ENCODE results near the gene CALD1. TPM values are rescaled to one million over a fixed set of nuclear protein-coding genes. Genes with fewer than 3 reads are reported as not detected.

Gene CALD1
- total RNA-seq, 1 experiment from 2014 or later, result 107 TPM

- H3K14ac ChIP-seq (ENCODE audit: insufficient read depth, low read length), result no peak overlapping the region
- H2BK12ac ChIP-seq (ENCODE audit: insufficient read length, low read depth, low read length), result no peak overlapping the region
- no peaks in the 10 kb centered on the region for H3K27me3 ChIP-seq (ENCODE audit: insufficient read depth, low read length)
- Mint-ChIP-seq H3K27ac (peak overlapping the region in 1 of 3 experiments; percentile 16; a peak in 1 of 7 replicates), H3K9me3 (no peaks in the 10 kb centered on the region), H3K4me3 (no peak overlapping the region), H3K4me1 (peaks cover 24 to 25% of the 10 kb centered on the region in 2 experiments), H3K27me3 (ENCODE audit: low read depth) (no peaks in the 10 kb centered on the region), H3K36me3 (ENCODE audit: insufficient read depth in 1 of 3, low read depth in 3 of 3) (no peaks in the 10 kb centered on the region)
- H2AK5ac ChIP-seq (ENCODE audit: insufficient read length, low read length), result no peak overlapping the region
- TF ChIP-seq, protein P1, sequence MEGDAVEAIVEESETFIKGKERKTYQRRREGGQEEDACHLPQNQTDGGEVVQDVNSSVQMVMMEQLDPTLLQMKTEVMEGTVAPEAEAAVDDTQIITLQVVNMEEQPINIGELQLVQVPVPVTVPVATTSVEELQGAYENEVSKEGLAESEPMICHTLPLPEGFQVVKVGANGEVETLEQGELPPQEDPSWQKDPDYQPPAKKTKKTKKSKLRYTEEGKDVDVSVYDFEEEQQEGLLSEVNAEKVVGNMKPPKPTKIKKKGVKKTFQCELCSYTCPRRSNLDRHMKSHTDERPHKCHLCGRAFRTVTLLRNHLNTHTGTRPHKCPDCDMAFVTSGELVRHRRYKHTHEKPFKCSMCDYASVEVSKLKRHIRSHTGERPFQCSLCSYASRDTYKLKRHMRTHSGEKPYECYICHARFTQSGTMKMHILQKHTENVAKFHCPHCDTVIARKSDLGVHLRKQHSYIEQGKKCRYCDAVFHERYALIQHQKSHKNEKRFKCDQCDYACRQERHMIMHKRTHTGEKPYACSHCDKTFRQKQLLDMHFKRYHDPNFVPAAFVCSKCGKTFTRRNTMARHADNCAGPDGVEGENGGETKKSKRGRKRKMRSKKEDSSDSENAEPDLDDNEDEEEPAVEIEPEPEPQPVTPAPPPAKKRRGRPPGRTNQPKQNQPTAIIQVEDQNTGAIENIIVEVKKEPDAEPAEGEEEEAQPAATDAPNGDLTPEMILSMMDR (conservative IDR thresholded peaks at IDR 0.05), result no peak
- no peak overlapping the region for H2BK15ac ChIP-seq (ENCODE audit: low read depth, low read length)
- no peak overlapping the region for H4K8ac ChIP-seq (replicated peaks; ENCODE audit: insufficient read length, low read depth, low read length)
- no peak overlapping the region for H4K5ac ChIP-seq (ENCODE audit: insufficient read length, low read depth, low read length)
- H3K56ac ChIP-seq (ENCODE audit: insufficient read length, low read depth, low read length), result no peak overlapping the region
- H3K4me2 ChIP-seq (ENCODE audit: insufficient read depth, insufficient read length, low read length), result no peak overlapping the region
- H3K9me3 ChIP-seq (ENCODE audit: control insufficient read depth, low read depth, low read length), result no peaks in the 10 kb centered on the region
- H3K79me2 ChIP-seq (ENCODE audit: insufficient read depth, low read length), result peaks cover 5% of the 10 kb centered on the region; the same call in 1 of the 2 replicates
- DNase-seq, result no peak
- H3K9ac ChIP-seq (ENCODE audit: extremely low read depth, insufficient read length, low read length), result no peak overlapping the region
- H3K27ac ChIP-seq (ENCODE audit: insufficient read length, low read depth, low read length), result no peak overlapping the region
- H3K23ac ChIP-seq (ENCODE audit: insufficient read length, low read depth, low read length), result no peak overlapping the region
- H2BK5ac ChIP-seq (ENCODE audit: insufficient read length, low read length), result no peak overlapping the region
- no peak overlapping the region for H3T11ph ChIP-seq (ENCODE audit: low read length)
- no peak overlapping the region for H2AFZ ChIP-seq (ENCODE audit: low read length)
- no peak overlapping the region for H3K4ac ChIP-seq (ENCODE audit: low read depth, low read length)
- WGBS (ENCODE audit: extremely low coverage, insufficient read length, low lambda C conversion rate), result no CpG with 5 or more reads among the region's 7 CpGs
- no peak overlapping the region for H2BK20ac ChIP-seq (ENCODE audit: low read depth, low read length, poor library complexity, severe bottlenecking)
- H3K18ac ChIP-seq (ENCODE audit: insufficient read length, low read depth, low read length), result no peak overlapping the region
- no peaks in the 10 kb centered on the region for H3K79me1 ChIP-seq (ENCODE audit: insufficient read depth, low read depth, low read length, poor library complexity, severe bottlenecking)
- H4K20me1 ChIP-seq (ENCODE audit: control insufficient read depth, insufficient read depth, insufficient read length), result no peaks in the 10 kb centered on the region
- no peaks in the 10 kb centered on the region for H3K23me2 ChIP-seq (ENCODE audit: insufficient read length, low read depth, low read length, poor library complexity, severe bottlenecking)
- no peak overlapping the region for H4K91ac ChIP-seq (ENCODE audit: insufficient read length, low read depth, low read length)
- peaks cover 12% of the 10 kb centered on the region for H3K4me1 ChIP-seq (ENCODE audit: insufficient read depth, low read length)
- H2BK120ac ChIP-seq (ENCODE audit: low read depth, low read length, poor library complexity, severe bottlenecking), result no peak overlapping the region
Measured at GRCh38 chr7:134856091-134856490, 76.7 kb downstream of the CALD1 start.

All from H9 (cell line).